Brain microvascular endothelial cell (primary cell): Measurements from ENCODE around the gene MYPOP.

Source experiments
- DNase-seq: peaks from one replicate; pipeline ENCODE4 v3.0.0-alpha.2; 2020
- H3K27ac ChIP-seq: fragments of 250-450 bp; sonication (Bioruptor Pico); 2 replicates; pipeline ENCODE4 v1.5.1; 2020; ENCODE audit warnings: mild to moderate bottlenecking, moderate library complexity
- H3K27me3 ChIP-seq: fragments of 250-450 bp; sonication (Bioruptor Pico); replicated peaks from 2 replicates; pipeline ENCODE4 v1.5.1; 2020; ENCODE audit warnings: mild to moderate bottlenecking
- H3K36me3 ChIP-seq: fragments of 250-450 bp; sonication (Bioruptor Pico); replicated peaks from 2 replicates; pipeline ENCODE4 v1.5.1; 2020; ENCODE audit warnings: mild to moderate bottlenecking
- H3K4me3 ChIP-seq: 2 replicates; pipeline ENCODE4 v1.5.1; 2011; ENCODE audit warnings: low read depth, mild to moderate bottlenecking, control low read depth, low read length, moderate library complexity
- in situ Hi-C: cut with HindIII; loops from 2 replicates; pipeline ENCODE4 v1.10.0; 2017; ENCODE audit warnings: low sequenced_read_pairs, low pct_ligation_motif_present
- TF ChIP-seq, protein P1 (sequence below): IDR thresholded peaks from 2 replicates; pipeline ENCODE4 v1.5.1; 2011; ENCODE audit warnings: low read depth, mild to moderate bottlenecking, moderate library complexity, low read length, control low read depth, inconsistent platforms; ENCODE audit errors: missing control alignments

MYPOP gene

DNA sequence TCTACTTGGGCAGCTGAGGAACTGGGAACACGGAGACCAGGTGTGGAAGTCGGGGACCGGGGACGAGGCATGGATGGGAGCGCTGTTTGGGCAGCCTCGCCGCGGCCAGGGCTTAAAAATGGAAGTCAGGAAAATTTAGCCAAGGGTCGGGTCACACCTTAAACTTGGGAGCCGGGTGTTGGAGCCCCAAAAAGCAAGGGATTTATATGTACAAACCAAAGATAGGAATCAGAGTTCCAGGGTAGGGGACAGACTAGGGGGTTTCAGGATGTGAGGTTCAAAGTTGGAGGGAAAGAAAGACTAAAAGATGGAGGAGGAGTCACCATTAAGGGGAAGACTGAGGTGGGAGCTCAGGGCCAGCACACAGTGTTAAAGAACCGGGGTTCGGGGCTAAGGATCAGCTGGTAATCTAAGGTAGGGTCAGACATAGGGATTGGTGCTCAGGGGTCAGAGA lies 37.8 kb downstream of the MYPOP start:
- no peak for DNase-seq
- in situ Hi-C loops, result no loop called here
- H3K27ac ChIP-seq, result no peak overlapping the region
- peaks cover under 1% of the 10 kb centered on the region for H3K36me3 ChIP-seq
- peaks cover 21% of the 10 kb centered on the region for H3K27me3 ChIP-seq
- no peak overlapping the region for H3K4me3 ChIP-seq
- TF ChIP-seq, protein P1, sequence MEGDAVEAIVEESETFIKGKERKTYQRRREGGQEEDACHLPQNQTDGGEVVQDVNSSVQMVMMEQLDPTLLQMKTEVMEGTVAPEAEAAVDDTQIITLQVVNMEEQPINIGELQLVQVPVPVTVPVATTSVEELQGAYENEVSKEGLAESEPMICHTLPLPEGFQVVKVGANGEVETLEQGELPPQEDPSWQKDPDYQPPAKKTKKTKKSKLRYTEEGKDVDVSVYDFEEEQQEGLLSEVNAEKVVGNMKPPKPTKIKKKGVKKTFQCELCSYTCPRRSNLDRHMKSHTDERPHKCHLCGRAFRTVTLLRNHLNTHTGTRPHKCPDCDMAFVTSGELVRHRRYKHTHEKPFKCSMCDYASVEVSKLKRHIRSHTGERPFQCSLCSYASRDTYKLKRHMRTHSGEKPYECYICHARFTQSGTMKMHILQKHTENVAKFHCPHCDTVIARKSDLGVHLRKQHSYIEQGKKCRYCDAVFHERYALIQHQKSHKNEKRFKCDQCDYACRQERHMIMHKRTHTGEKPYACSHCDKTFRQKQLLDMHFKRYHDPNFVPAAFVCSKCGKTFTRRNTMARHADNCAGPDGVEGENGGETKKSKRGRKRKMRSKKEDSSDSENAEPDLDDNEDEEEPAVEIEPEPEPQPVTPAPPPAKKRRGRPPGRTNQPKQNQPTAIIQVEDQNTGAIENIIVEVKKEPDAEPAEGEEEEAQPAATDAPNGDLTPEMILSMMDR, result no peak

DNA sequence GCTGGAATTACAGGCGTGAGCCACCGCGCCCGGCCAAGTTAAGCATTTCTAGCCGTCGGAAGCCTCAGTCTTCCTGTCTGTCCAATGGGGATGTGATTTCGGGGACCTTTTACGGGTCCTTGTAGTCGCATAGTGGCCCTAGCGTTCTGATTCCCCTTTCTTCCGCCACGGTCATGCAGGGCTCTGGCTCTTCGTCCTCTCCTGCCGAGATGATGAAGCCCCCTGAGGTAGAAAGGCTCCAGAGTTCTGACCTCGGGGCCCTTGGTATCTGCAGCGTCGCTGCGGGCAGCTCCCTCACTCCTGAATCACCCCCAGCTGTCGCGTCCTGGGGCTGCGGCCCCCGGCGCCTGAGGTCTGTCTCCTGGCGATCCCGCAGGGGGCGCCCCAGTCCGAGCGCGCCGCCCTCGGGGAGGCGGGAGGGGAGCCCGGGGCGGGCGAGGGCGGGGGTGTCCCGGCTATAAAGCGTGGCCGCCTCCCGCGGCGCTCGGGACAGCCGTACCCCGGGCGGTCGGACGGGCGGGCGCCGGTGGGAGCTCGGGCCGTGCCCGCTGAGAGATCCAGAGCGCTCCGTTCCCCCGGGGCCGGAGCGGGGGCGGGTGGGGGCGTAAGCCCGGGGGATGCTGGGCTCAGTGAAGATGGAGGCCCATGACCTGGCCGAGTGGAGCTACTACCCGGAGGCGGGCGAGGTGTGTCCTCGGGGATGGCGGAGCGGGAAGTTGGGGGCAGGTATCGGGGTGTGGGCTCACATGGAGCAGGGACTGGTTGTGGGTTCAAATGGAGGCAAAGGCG lies 38.4 kb downstream of the MYPOP start, which contains the start of gene FOXA3:
FOXA3 (plus strand) TSS at position 487 of the 789 bp plus-strand sequence; CDS start at position 618, 131 bp downstream.
- peak within 1 kb of the TSS; percentile 97 for H3K4me3 ChIP-seq
- H3K27me3 ChIP-seq, result peaks cover 21% of the 10 kb centered on the region
- in situ Hi-C loops, result no loop called here
- TF ChIP-seq, protein P1, result peak; percentile 49
- H3K36me3 ChIP-seq, result peaks cover 4% of the 10 kb centered on the region
- DNase-seq, result no peak
- no peak within 1 kb of the TSS for H3K27ac ChIP-seq

DNA sequence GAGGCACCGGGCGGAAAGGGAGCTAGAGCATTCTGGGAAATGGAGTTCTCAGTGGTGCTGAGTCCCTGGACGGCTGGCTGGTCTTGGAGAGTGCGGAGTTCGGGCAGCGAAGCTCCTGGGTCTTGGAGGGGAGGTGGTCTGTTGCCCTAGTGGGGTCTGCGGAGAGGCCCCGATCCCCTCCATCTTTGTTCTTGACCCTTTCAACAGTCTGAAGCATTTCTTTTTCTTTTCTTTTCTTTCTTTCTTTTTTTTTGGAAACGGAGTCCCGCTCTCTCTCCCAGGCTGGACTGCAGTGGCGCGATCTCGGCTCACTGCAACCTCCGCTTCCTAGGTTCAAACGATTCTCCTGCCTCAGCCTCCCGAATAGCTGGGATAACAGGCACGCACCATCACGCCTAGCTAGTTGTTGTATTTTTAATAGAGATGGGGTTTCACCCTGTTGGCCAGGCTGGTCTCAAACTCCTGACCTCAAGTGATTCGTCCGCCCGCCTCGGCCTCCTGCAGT lies 39.0 kb downstream of the MYPOP start:
- Histone ChIP-seq H3K36me3 (peaks cover 9% of the 10 kb centered on the region), H3K27ac (no peak overlapping the region), H3K27me3 (peaks cover 21% of the 10 kb centered on the region), H3K4me3 (peak overlapping the region; percentile 97)
- TF ChIP-seq, protein P1, result no peak
- no peak for DNase-seq
- in situ Hi-C loops, result no loop called here

DNA sequence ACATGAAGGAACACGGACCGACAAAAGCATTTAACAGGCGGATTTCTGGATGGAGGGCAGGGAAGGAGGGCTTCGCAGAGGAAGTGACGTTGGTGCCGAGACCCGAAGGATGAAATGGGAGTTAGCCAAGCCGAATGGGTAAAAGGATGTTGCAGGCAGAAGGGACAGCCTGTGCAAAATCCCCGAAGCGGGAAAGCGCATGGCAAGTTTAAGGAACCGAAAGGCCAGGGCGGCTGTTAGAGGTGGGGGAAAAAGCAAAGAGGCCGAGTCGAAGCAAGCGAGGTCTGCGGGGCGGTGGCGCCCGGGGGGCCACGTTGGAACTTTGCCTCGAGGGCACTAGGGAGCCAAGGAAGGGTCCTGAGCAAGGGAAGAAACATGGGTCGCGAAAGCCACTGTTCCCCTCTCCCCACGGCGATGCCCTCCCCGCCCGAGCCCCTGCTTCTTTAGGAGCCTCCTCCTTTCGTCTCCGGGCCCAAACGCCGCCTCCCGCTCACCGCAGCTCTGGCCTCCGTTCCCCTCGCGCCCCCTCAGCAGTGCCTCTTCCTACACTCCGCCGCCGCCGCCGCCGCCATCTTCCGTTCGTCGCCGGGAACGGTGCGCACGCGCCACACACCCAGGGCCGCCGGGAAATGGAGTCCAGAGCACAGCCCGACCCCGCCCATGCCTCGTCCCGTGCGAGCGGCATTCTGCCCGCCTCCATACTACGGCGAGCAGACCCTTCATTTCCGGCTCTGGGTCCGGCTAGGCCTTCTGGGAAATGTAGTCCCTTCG lies 39.7 kb downstream of the MYPOP start, which contains the start of gene SYMPK:
SYMPK (minus strand) TSS at position 584 of the 771 bp plus-strand sequence. CDS start 8,652 bp downstream, outside the sequence.
- DNase-seq, result peak; percentile 98
- Histone ChIP-seq H3K27me3 (peaks cover 21% of the 10 kb centered on the region), H3K27ac (peak within 1 kb of the TSS; percentile 80), H3K4me3 (peak within 1 kb of the TSS; percentile 97), H3K36me3 (peaks cover 9% of the 10 kb centered on the region)
- in situ Hi-C loops, result no loop called here
- TF ChIP-seq, protein P1, result no peak

DNA sequence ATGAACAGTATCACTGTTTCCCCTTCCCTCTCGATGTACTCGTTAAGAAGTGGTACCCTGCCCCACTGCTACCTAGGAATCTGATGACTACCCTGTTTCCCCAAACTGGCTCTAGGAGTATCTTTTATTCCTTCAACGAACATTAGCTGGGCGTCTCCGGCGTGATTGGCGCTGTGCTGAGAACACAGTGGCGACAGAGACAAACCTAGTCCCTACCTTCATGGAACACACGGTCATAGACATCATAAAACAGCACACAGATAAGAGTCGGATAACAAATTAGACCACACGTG lies 40.2 kb downstream of the MYPOP start:
- TF ChIP-seq, protein P1, result no peak
- in situ Hi-C loops, result no loop called here
- peaks cover 21% of the 10 kb centered on the region for H3K27me3 ChIP-seq
- no peak for DNase-seq
- peaks cover 9% of the 10 kb centered on the region for H3K36me3 ChIP-seq
- peak overlapping the region; percentile 97 for H3K4me3 ChIP-seq
- peak overlapping the region; percentile 80 for H3K27ac ChIP-seq
